ENCODE data around the gene TJP2. TPM values are rescaled to one million over a fixed set of nuclear protein-coding genes. Genes with fewer than 3 reads are reported as not detected.

Gene TJP2
- total RNA-seq, 2 donors from 2014 or later, result 46.3 to 51.7 TPM

GRCh38 chr9:69136185-69136584 is 37.9 kb upstream of the TJP2 start:
- TF ChIP-seq CTCF (IDR thresholded peaks at IDR 0.05), result no peak
- Histone ChIP-seq H3K36me3 (no peaks in the 10 kb centered on the region), H3K4me3 (no peak overlapping the region), H3K9me3 (no peaks in the 10 kb centered on the region), H3K27me3 (no peaks in the 10 kb centered on the region), H3K27ac (no peak overlapping the region), H3K4me1 (peaks cover 0 to 13% of the 10 kb centered on the region in 2 donors)
- no peak for DNase-seq (ENCODE audit: low spot score)

- peak overlapping the region in 1 of 2 donors; percentile 24 for H3K27ac ChIP-seq
- no peaks in the 10 kb centered on the region for H3K27me3 ChIP-seq
- H3K9me3 ChIP-seq, result no peaks in the 10 kb centered on the region
- no peak for DNase-seq (ENCODE audit: low spot score)
- no peaks in the 10 kb centered on the region for H3K36me3 ChIP-seq
- TF ChIP-seq CTCF (IDR thresholded peaks at IDR 0.05), result no peak
- H3K4me3 ChIP-seq, result no peak overlapping the region
- H3K4me1 ChIP-seq, result peaks cover 0 to 7% of the 10 kb centered on the region in 2 donors
Observed at GRCh38 chr9:69136779-69137178, 37.3 kb upstream of the TJP2 start.

GRCh38 chr9:69137311-69137710 is 36.8 kb upstream of the TJP2 start:
- Histone ChIP-seq H3K4me3 (no peak overlapping the region), H3K4me1 (peaks cover 0 to 3% of the 10 kb centered on the region in 2 donors), H3K9me3 (no peaks in the 10 kb centered on the region), H3K27ac (no peak overlapping the region), H3K36me3 (no peaks in the 10 kb centered on the region), H3K27me3 (no peaks in the 10 kb centered on the region)
- TF ChIP-seq CTCF (IDR thresholded peaks at IDR 0.05), result no peak
- DNase-seq (ENCODE audit: low spot score), result no peak

- H3K9me3 ChIP-seq, result no peaks in the 10 kb centered on the region
- no peak overlapping the region for H3K4me3 ChIP-seq
- DNase-seq (ENCODE audit: low spot score), result no peak
- H3K36me3 ChIP-seq, result no peaks in the 10 kb centered on the region
- no peaks in the 10 kb centered on the region for H3K27me3 ChIP-seq
- H3K27ac ChIP-seq, result no peak overlapping the region
- TF ChIP-seq CTCF (IDR thresholded peaks at IDR 0.05), result no peak
- H3K4me1 ChIP-seq, result peaks cover 0 to 13% of the 10 kb centered on the region in 2 donors
Observed at GRCh38 chr9:69139596-69139995, 34.5 kb upstream of the TJP2 start.

- Histone ChIP-seq H3K27ac (no peak overlapping the region), H3K4me1 (peaks cover 0 to 13% of the 10 kb centered on the region in 2 donors), H3K9me3 (no peaks in the 10 kb centered on the region), H3K36me3 (no peaks in the 10 kb centered on the region), H3K27me3 (no peaks in the 10 kb centered on the region), H3K4me3 (no peak overlapping the region)
- TF ChIP-seq CTCF (IDR thresholded peaks at IDR 0.05), result no peak
- DNase-seq (ENCODE audit: low spot score), result no peak
Observed at GRCh38 chr9:69140123-69140735, 33.8 kb upstream of the TJP2 start.

- Histone ChIP-seq H3K27ac (no peak overlapping the region), H3K4me1 (peaks cover 0 to 13% of the 10 kb centered on the region in 2 donors), H3K9me3 (no peaks in the 10 kb centered on the region), H3K27me3 (no peaks in the 10 kb centered on the region), H3K4me3 (no peak overlapping the region), H3K36me3 (no peaks in the 10 kb centered on the region)
- no peak for DNase-seq (ENCODE audit: low spot score)
- no peak for TF ChIP-seq CTCF (IDR thresholded peaks at IDR 0.05)
Observed at GRCh38 chr9:69141851-69142250, 32.2 kb upstream of the TJP2 start.
